Measurements from ENCODE around the gene PTPRB. TPM values are rescaled to one million over a fixed set of nuclear protein-coding genes. Genes with fewer than 3 reads are reported as not detected.
A peak's percentile ranks its signal among the peaks of the same experiment; 100 is the strongest.

The PTPRB gene
- total and polyA plus RNA-seq, 2 of the 4 experiments (the other 2 are of a cell fraction): 4.1 to 6.5 TPM

GRCh38 chr12:70609203-70609602 is 28.0 kb downstream of the PTPRB start:
- H2AFZ ChIP-seq (replicated peaks; ENCODE audit: low read length, poor library complexity): peak overlapping the region; percentile 94
- H3K4me2 ChIP-seq (ENCODE audit: low read depth, low read length): peak overlapping the region; percentile 58
- no TSS peak for BruUV-seq (replicated peaks)
- H3K14ac ChIP-seq (replicated peaks; ENCODE audit: low read depth, low read length): 0 out of 2 replicates have a peak overlapping the region, but pooled peaks have one; percentile 58
- POLR2A ChIA-PET (ENCODE audit: unreplicated experiment): no interaction called here
- no peak overlapping the region; the same call in 2 of the 3 replicates for H2BK15ac ChIP-seq (ENCODE audit: low read depth, low read length)
- no peaks in the 10 kb centered on the region for H3K4me1 ChIP-seq (ENCODE audit: control insufficient read depth, insufficient read depth, low read length)
- H4K5ac ChIP-seq (ENCODE audit: low read depth, low read length): no peak overlapping the region
- no peak for DNase-seq
- H3K27ac ChIP-seq (ENCODE audit: insufficient read depth, low read length): no peak overlapping the region
- dilution Hi-C loops (cut with HindIII; ENCODE audit: low sequenced_read_pairs, unreplicated experiment): no loop called here
- H2AK5ac ChIP-seq (ENCODE audit: low read depth, low read length): no peak overlapping the region
- no peaks in the 10 kb centered on the region for H3K36me3 ChIP-seq (ENCODE audit: control insufficient read depth, insufficient read depth, low read length)
- H3K27me3 ChIP-seq (ENCODE audit: control insufficient read depth, insufficient read depth, low read length): no peaks in the 10 kb centered on the region
- no peak overlapping the region for H2BK120ac ChIP-seq (ENCODE audit: low read depth, low read length)
- no peak overlapping the region for H3K4me3 ChIP-seq (ENCODE audit: insufficient read depth, low read depth, low read length)
- 100% methylated on average over 2 of the region's 2 CpGs; no CpG with 5 or more reads in 1 of the 2 experiments for WGBS, 2 experiments (ENCODE audit: extremely low coverage in 2 of 2, insufficient read length in 1 of 2)
- in situ Hi-C loops (cut with MboI; ENCODE audit: low sequenced_read_pairs): no loop called here
- H4K20me1 ChIP-seq (ENCODE audit: insufficient read depth, low read length): no peaks in the 10 kb centered on the region
- no peaks in the 10 kb centered on the region for H3K79me1 ChIP-seq (ENCODE audit: low read depth in 1 of 2, low read length in 2 of 2)
- no peak overlapping the region for H4K8ac ChIP-seq (ENCODE audit: low read depth in 2 of 2, low read length in 2 of 2)
- no peak overlapping the region for H2AK9ac ChIP-seq (replicated peaks; ENCODE audit: low read depth, low read length, poor library complexity)
- no peaks in the 10 kb centered on the region for H3K9me3 ChIP-seq (ENCODE audit: control insufficient read depth, insufficient read depth, low read length)
- TF ChIP-seq NFE2L2 (IDR thresholded peaks at IDR 0.05; ENCODE audit: low read depth, low read length) (no peak), MXI1 (IDR thresholded peaks at IDR 0.05; ENCODE audit: borderline replicate concordance, low read depth, low read length) (no peak), BHLHE40 (IDR thresholded peaks at IDR 0.05; ENCODE audit: low read depth, low read length) (no peak), CHD1 (IDR thresholded peaks at IDR 0.05; ENCODE audit: low read depth, low read length) (no peak), CEBPB (IDR thresholded peaks at IDR 0.05; ENCODE audit: low read depth, low read length) (no peak), RFX5 (IDR thresholded peaks at IDR 0.05; ENCODE audit: low read depth, low read length) (no peak)
- TF ChIP-seq, protein P1, sequence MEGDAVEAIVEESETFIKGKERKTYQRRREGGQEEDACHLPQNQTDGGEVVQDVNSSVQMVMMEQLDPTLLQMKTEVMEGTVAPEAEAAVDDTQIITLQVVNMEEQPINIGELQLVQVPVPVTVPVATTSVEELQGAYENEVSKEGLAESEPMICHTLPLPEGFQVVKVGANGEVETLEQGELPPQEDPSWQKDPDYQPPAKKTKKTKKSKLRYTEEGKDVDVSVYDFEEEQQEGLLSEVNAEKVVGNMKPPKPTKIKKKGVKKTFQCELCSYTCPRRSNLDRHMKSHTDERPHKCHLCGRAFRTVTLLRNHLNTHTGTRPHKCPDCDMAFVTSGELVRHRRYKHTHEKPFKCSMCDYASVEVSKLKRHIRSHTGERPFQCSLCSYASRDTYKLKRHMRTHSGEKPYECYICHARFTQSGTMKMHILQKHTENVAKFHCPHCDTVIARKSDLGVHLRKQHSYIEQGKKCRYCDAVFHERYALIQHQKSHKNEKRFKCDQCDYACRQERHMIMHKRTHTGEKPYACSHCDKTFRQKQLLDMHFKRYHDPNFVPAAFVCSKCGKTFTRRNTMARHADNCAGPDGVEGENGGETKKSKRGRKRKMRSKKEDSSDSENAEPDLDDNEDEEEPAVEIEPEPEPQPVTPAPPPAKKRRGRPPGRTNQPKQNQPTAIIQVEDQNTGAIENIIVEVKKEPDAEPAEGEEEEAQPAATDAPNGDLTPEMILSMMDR (conservative IDR thresholded peaks at IDR 0.05; ENCODE audit: low read depth, low read length): no peak
- H2BK5ac ChIP-seq (ENCODE audit: low read depth, low read length, poor library complexity, severe bottlenecking): no peak overlapping the region
- no peak overlapping the region for H3K9ac ChIP-seq (ENCODE audit: low read depth, low read length)
- intact Hi-C loops (cut with micrococcal nuclease): no loop called here
- no peak overlapping the region for H3K4ac ChIP-seq (ENCODE audit: low read depth, low read length)
- H3K56ac ChIP-seq (ENCODE audit: extremely low read depth, insufficient read depth, low read length): no peak overlapping the region
- H3K18ac ChIP-seq (ENCODE audit: low read depth, low read length): no peak overlapping the region
- H4K91ac ChIP-seq (ENCODE audit: insufficient read depth, low read depth, low read length): no peak overlapping the region
- no peak overlapping the region for H2BK20ac ChIP-seq (ENCODE audit: low read depth, low read length)
- ATAC-seq (ENCODE audit: low read depth): no peak
- H3K9me1 ChIP-seq (ENCODE audit: insufficient read depth, low read length): no peaks in the 10 kb centered on the region
- CTCF ChIA-PET: no interaction called here
- H3K23ac ChIP-seq (ENCODE audit: low read depth, low read length): peak overlapping the region; percentile 45; the same call in 1 of the 2 replicates
